CD4-positive, alpha-beta T cell treated with Interleukin-1 beta for 1 hour (primary cell): Measurements from ENCODE around the gene GSAP.
A peak's percentile ranks its signal among the peaks of the same experiment; 100 is the strongest.
"Not testable (repeated sequence)": the region's sequence is repeated elsewhere in the genome, so short reads cannot be mapped to it uniquely, and the experiment has no call there.

ENCODE experiments used
- DNase-seq, 2 donors: peaks; one replicate each; pipeline ENCODE4 v3.0.0-alpha.2; 2020 to 2022

The GSAP gene

GRCh38 chr7:77415823-77416620 is at the start of gene GSAP:
Gene GSAP (minus strand): TSS chr7:77416349. CDS start chr7:77416321, 28 bp downstream.
- peak; percentile 58 to 72 for DNase-seq

- DNase-seq = no peak
Observed at GRCh38 chr7:77465256-77465655, 49.1 kb upstream of the GSAP start.

GRCh38 chr7:77464589-77464988 is 48.4 kb upstream of the GSAP start:
- DNase-seq = no peak

GRCh38 chr7:77463632-77464031 is 47.5 kb upstream of the GSAP start:
- peak in 1 of 2 donors; percentile 53 for DNase-seq

- DNase-seq = no peak
Observed at GRCh38 chr7:77461842-77462241, 45.7 kb upstream of the GSAP start.

- DNase-seq = no peak
Observed at GRCh38 chr7:77461246-77461645, 45.1 kb upstream of the GSAP start.

- no peak for DNase-seq
Observed at GRCh38 chr7:77460057-77460486, 43.9 kb upstream of the GSAP start.

- DNase-seq = no peak
Observed at GRCh38 chr7:77459311-77459726, 43.2 kb upstream of the GSAP start.

GRCh38 chr7:77458786-77459185 is 42.6 kb upstream of the GSAP start:
- DNase-seq = no peak

GRCh38 chr7:77457779-77458178 is 41.6 kb upstream of the GSAP start:
- DNase-seq = no peak

GRCh38 chr7:77456696-77457095 is 40.5 kb upstream of the GSAP start:
- DNase-seq = no peak

- DNase-seq = peak in 1 of 2 donors; percentile 15
Observed at GRCh38 chr7:77455321-77455720, 39.2 kb upstream of the GSAP start.

- no peak for DNase-seq
Observed at GRCh38 chr7:77454802-77455201, 38.7 kb upstream of the GSAP start.

- no peak for DNase-seq
Observed at GRCh38 chr7:77453531-77453930, 37.4 kb upstream of the GSAP start.

GRCh38 chr7:77451950-77452349 is 35.8 kb upstream of the GSAP start:
- DNase-seq = not testable (repeated sequence)

GRCh38 chr7:77450613-77451012 is 34.5 kb upstream of the GSAP start:
- DNase-seq = no peak

- no peak for DNase-seq
Observed at GRCh38 chr7:77450054-77450453, 33.9 kb upstream of the GSAP start.

GRCh38 chr7:77447616-77448015 is 31.5 kb upstream of the GSAP start:
- no peak for DNase-seq

GRCh38 chr7:77444123-77444522 is 28.0 kb upstream of the GSAP start:
- DNase-seq = no peak

GRCh38 chr7:77443042-77443441 is 26.9 kb upstream of the GSAP start:
- no peak for DNase-seq

GRCh38 chr7:77442636-77443035 is 26.5 kb upstream of the GSAP start:
- no peak for DNase-seq

- no peak for DNase-seq
Observed at GRCh38 chr7:77441046-77441445, 24.9 kb upstream of the GSAP start.

- peak in 1 of 2 donors; percentile 22 for DNase-seq
Observed at GRCh38 chr7:77439572-77439971, 23.4 kb upstream of the GSAP start.

- no peak for DNase-seq
Observed at GRCh38 chr7:77438131-77438530, 22.0 kb upstream of the GSAP start.
